ENCODE measurements around the gene SLC2A13.
"Not testable (repeated sequence)": the region's sequence is repeated elsewhere in the genome, so short reads cannot be mapped to it uniquely, and the experiment has no call there.

- TF ChIP-seq CTCF (IDR thresholded peaks at IDR 0.05); POLR2AphosphoS5 (IDR thresholded peaks at IDR 0.05; ENCODE audit: low read depth, low read length); TCF7L2 (IDR thresholded peaks at IDR 0.05; ENCODE audit: low read depth, low read length): not testable (repeated sequence)
- TF ChIP-seq, protein P1, sequence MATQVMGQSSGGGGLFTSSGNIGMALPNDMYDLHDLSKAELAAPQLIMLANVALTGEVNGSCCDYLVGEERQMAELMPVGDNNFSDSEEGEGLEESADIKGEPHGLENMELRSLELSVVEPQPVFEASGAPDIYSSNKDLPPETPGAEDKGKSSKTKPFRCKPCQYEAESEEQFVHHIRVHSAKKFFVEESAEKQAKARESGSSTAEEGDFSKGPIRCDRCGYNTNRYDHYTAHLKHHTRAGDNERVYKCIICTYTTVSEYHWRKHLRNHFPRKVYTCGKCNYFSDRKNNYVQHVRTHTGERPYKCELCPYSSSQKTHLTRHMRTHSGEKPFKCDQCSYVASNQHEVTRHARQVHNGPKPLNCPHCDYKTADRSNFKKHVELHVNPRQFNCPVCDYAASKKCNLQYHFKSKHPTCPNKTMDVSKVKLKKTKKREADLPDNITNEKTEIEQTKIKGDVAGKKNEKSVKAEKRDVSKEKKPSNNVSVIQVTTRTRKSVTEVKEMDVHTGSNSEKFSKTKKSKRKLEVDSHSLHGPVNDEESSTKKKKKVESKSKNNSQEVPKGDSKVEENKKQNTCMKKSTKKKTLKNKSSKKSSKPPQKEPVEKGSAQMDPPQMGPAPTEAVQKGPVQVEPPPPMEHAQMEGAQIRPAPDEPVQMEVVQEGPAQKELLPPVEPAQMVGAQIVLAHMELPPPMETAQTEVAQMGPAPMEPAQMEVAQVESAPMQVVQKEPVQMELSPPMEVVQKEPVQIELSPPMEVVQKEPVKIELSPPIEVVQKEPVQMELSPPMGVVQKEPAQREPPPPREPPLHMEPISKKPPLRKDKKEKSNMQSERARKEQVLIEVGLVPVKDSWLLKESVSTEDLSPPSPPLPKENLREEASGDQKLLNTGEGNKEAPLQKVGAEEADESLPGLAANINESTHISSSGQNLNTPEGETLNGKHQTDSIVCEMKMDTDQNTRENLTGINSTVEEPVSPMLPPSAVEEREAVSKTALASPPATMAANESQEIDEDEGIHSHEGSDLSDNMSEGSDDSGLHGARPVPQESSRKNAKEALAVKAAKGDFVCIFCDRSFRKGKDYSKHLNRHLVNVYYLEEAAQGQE (IDR thresholded peaks at IDR 0.05; ENCODE audit: insufficient read depth in 1 of 2, low read depth in 2 of 2, low read length in 1 of 2): not testable (repeated sequence)
These were observed 359.7 kb downstream of the SLC2A13 start for GRCh38 chr12:39746151-39746550.
